DND-41 (cell line): Measurements from ENCODE around the gene SETBP1.

ENCODE experiments used
- ATAC-seq: fragments of 200-7000 bp; cut with Tn5 transposase; 3 replicates; pipeline ENCODE4 v1.9.1; 2021; ENCODE audit warnings: low read depth; ENCODE audit not compliant: insufficient read depth
- DNase-seq: peaks from one replicate; pipeline ENCODE4 v3.0.0-alpha.2; 2020
- H2AFZ ChIP-seq: 2 replicates; pipeline ENCODE4 v1.6.0; 2012; ENCODE audit warnings: low read depth, low read length
- H3K27ac ChIP-seq: 2 replicates; pipeline ENCODE4 v1.5.1; 2012; ENCODE audit warnings: low read length, inconsistent platforms
- H3K27me3 ChIP-seq: fragments of 200-600 bp; sonication (generic); 2 replicates; pipeline ENCODE4 v1.6.0; 2012; ENCODE audit warnings: low read length, mild to moderate bottlenecking, inconsistent platforms; ENCODE audit not compliant: insufficient read depth, poor library complexity
- H3K36me3 ChIP-seq: 2 replicates; pipeline ENCODE4 v1.5.1; 2012; ENCODE audit warnings: low read length, inconsistent platforms; ENCODE audit not compliant: insufficient read depth
- H3K4me1 ChIP-seq: 2 replicates; pipeline ENCODE4 v1.5.1; 2012; ENCODE audit warnings: mild to moderate bottlenecking, low read length; ENCODE audit not compliant: insufficient read depth
- H3K4me2 ChIP-seq: 2 replicates; pipeline ENCODE4 v1.6.0; 2012; ENCODE audit warnings: mild to moderate bottlenecking, moderate library complexity, low read length, inconsistent platforms; ENCODE audit not compliant: insufficient read depth
- H3K4me3 ChIP-seq, 2 experiments: fragments of 200-600 bp in 1 of 2; shearing (Covaris generic) in 1 of 2; 2 replicates each; pipeline ENCODE4 v1.5.1; 2012 to 2016; ENCODE audit warnings: inconsistent platforms in 2 of 2, low read length in 2 of 2, mild to moderate bottlenecking in 2 of 2, low read depth in 1 of 2, moderate library complexity in 1 of 2
- H3K79me2 ChIP-seq: 2 replicates; pipeline ENCODE4 v1.6.0; 2012; ENCODE audit warnings: low read length, inconsistent platforms; ENCODE audit not compliant: insufficient read depth
- H3K9ac ChIP-seq: 2 replicates; pipeline ENCODE4 v1.6.0; 2012; ENCODE audit warnings: low read depth, mild to moderate bottlenecking, inconsistent platforms, low read length, moderate library complexity
- H3K9me3 ChIP-seq: 2 replicates; pipeline ENCODE4 v1.5.1; 2012; ENCODE audit warnings: low read length, moderate library complexity, mild to moderate bottlenecking, inconsistent platforms; ENCODE audit not compliant: insufficient read depth, severe bottlenecking
- H4K20me1 ChIP-seq: 2 replicates; pipeline ENCODE4 v1.6.0; 2012; ENCODE audit warnings: low read length; ENCODE audit not compliant: insufficient read depth
- CTCF ChIP-seq: IDR thresholded peaks from 2 replicates; pipeline ENCODE4 v1.5.1; 2012; ENCODE audit warnings: borderline replicate concordance, low read length, moderate library complexity, mild to moderate bottlenecking; ENCODE audit not compliant: poor library complexity, severe bottlenecking; ENCODE audit errors: extremely low read depth
- EZH2 ChIP-seq: IDR thresholded peaks from 3 replicates; pipeline ENCODE4 v1.6.1; 2012; ENCODE audit warnings: borderline replicate concordance, low read depth, mild to moderate bottlenecking, moderate library complexity, low read length, inconsistent platforms; ENCODE audit not compliant: severe bottlenecking

The SETBP1 gene

DNA sequence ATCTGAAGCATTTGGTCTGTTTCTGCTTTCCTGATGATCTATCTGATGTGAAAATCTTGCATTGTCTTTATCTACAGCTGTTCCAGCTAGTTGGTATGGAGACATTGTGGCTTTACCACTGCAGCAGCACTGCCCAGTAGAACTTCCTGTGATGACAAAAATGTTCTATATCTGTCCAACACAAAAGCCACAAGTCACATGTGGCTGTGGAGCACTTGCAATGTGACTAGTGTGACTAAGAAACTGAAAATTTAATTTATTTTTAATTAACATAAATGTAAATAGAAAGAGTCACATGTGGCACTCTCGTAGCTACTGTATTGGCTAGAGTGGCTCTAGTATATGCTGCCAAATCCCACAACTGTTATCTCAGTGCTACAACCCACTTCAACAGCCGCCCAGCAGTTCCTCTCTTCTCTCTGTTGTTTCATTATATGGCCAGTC lies 425.7 kb downstream of the SETBP1 start:
- DNase-seq (peak; percentile 51), ATAC-seq (peak; percentile 92)
- Histone ChIP-seq H3K27me3 (no peaks in the 10 kb centered on the region), H3K9ac (no peak overlapping the region), H3K36me3 (no peaks in the 10 kb centered on the region), H3K79me2 (no peaks in the 10 kb centered on the region), H3K4me1 (peaks cover 17% of the 10 kb centered on the region), H2AFZ (no peak overlapping the region), H3K9me3 (no peaks in the 10 kb centered on the region), H3K27ac (no peak overlapping the region; the same call in 1 of the 2 replicates), H3K4me2 (peak overlapping the region; percentile 29; the same call in 1 of the 2 replicates), H4K20me1 (no peaks in the 10 kb centered on the region), H3K4me3 (no peak overlapping the region)
- TF ChIP-seq EZH2 (no peak), CTCF (no peak)

GRCh38 chr18:45107425-45107824 lies 426.7 kb downstream of the SETBP1 start:
- Histone ChIP-seq H3K4me2 (no peak overlapping the region), H3K9ac (no peak overlapping the region), H3K4me1 (peaks cover 17% of the 10 kb centered on the region), H3K9me3 (no peaks in the 10 kb centered on the region), H3K36me3 (no peaks in the 10 kb centered on the region), H3K27ac (no peak overlapping the region), H2AFZ (no peak overlapping the region), H3K4me3 (no peak overlapping the region), H4K20me1 (no peaks in the 10 kb centered on the region), H3K79me2 (no peaks in the 10 kb centered on the region), H3K27me3 (no peaks in the 10 kb centered on the region)
- no peak for TF ChIP-seq CTCF
- TF ChIP-seq EZH2, result no peak
- ATAC-seq, result no peak
- DNase-seq, result no peak

- Histone ChIP-seq H3K27ac (no peak overlapping the region), H3K9ac (no peak overlapping the region), H3K79me2 (no peaks in the 10 kb centered on the region), H3K4me1 (peaks cover 17% of the 10 kb centered on the region), H3K4me2 (no peak overlapping the region), H4K20me1 (no peaks in the 10 kb centered on the region), H3K4me3 (no peak overlapping the region), H2AFZ (no peak overlapping the region), H3K9me3 (no peaks in the 10 kb centered on the region), H3K36me3 (no peaks in the 10 kb centered on the region), H3K27me3 (no peaks in the 10 kb centered on the region)
- ATAC-seq (no peak), DNase-seq (no peak)
- TF ChIP-seq CTCF, result no peak
- TF ChIP-seq EZH2, result no peak
These were observed 428.1 kb downstream of the SETBP1 start for GRCh38 chr18:45108754-45109153.

GRCh38 chr18:45109271-45109670 lies 428.6 kb downstream of the SETBP1 start:
- no peaks in the 10 kb centered on the region for H3K9me3 ChIP-seq
- H3K9ac ChIP-seq, result no peak overlapping the region
- no peak overlapping the region for H3K4me3 ChIP-seq
- no peaks in the 10 kb centered on the region for H4K20me1 ChIP-seq
- H3K27ac ChIP-seq, result no peak overlapping the region
- no peaks in the 10 kb centered on the region for H3K27me3 ChIP-seq
- no peaks in the 10 kb centered on the region for H3K79me2 ChIP-seq
- DNase-seq, result no peak
- H3K4me1 ChIP-seq, result peaks cover 17% of the 10 kb centered on the region
- no peaks in the 10 kb centered on the region for H3K36me3 ChIP-seq
- no peak overlapping the region for H2AFZ ChIP-seq
- no peak for ATAC-seq
- no peak overlapping the region for H3K4me2 ChIP-seq
- TF ChIP-seq EZH2 (no peak), CTCF (no peak)
